ENCODE measurements around the gene BRPF1.

BRPF1 gene

GRCh38 chr3:9795207-9795606 is 63.7 kb downstream of the BRPF1 start:
- Histone ChIP-seq H3K9me3 (replicated peaks; ENCODE audit: insufficient read depth, low read length) (no peaks in the 10 kb centered on the region), H4K20me1 (ENCODE audit: insufficient read depth, low read length) (no peaks in the 10 kb centered on the region), H2AFZ (ENCODE audit: low read length) (no peak overlapping the region), H3K79me2 (ENCODE audit: low read length) (peaks cover 61% of the 10 kb centered on the region), H3K27ac (ENCODE audit: low read length) (no peak overlapping the region), H3F3A (ENCODE audit: insufficient read depth, low read length) (no peaks in the 10 kb centered on the region), H3K9ac (ENCODE audit: low read length) (no peak overlapping the region), H3K36me3 (replicated peaks; ENCODE audit: insufficient read depth, low read length) (peaks cover 13% of the 10 kb centered on the region), H3K9me2 (replicated peaks; ENCODE audit: insufficient read depth, low read length) (no peaks in the 10 kb centered on the region), H3K4me1 (ENCODE audit: low read length) (no peaks in the 10 kb centered on the region), H3K4me3 (ENCODE audit: low read length) (no peak overlapping the region), H3K27me3 (replicated peaks; ENCODE audit: insufficient read depth, low read length) (no peaks in the 10 kb centered on the region), H3K4me2 (ENCODE audit: low read depth, low read length) (no peak overlapping the region)
- TF ChIP-seq EZH2phosphoT487 (IDR thresholded peaks at IDR 0.05; ENCODE audit: low read length) (no peak), EZH2 (optimal IDR thresholded peaks at IDR 0.05; ENCODE audit: low read depth, low read length) (no peak), CTCF (IDR thresholded peaks at IDR 0.05; ENCODE audit: low read length) (no peak)
- no peak for DNase-seq

DNA sequence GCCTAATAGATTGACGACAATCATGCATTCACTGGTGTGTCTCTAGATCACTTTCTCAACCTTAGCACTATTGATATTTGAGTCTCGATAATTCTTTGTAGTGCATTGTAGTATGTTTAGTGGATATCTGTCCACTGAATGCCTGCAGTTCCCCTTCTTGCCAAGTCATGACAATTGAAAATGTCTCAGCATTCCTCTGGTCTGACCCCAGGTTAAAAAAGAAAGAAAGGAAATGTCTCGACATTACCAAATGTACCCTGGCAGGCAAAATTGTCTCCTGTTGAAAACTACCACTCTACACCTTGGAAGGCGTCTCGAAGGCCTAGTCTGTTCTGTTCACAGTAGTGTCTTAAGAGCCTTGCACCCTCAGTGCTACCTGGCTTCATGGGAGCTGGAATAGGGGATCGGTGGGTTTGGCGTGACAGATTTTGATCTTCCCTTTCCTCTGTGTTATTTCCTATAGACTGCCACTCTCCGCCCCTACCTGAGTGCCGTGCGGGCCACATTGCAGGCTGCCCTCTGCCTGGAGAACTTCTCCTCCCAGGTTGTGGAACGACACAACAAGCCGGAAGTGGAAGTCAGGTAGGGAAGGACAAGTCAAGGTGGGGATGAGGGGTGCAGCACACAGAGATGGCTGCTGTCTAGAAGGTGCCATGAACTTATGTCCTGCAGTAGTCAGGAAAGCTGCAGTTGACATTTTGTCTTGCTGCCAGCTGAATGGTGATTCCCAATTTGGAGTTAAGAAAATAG is 65.8 kb downstream of the BRPF1 start:
- Histone ChIP-seq H3K9ac (ENCODE audit: low read length) (no peak overlapping the region), H3F3A (ENCODE audit: insufficient read depth, low read length) (no peaks in the 10 kb centered on the region), H4K20me1 (ENCODE audit: insufficient read depth, low read length) (no peaks in the 10 kb centered on the region), H3K36me3 (replicated peaks; ENCODE audit: insufficient read depth, low read length) (peaks cover 17% of the 10 kb centered on the region), H3K4me1 (ENCODE audit: low read length) (no peaks in the 10 kb centered on the region), H3K9me3 (replicated peaks; ENCODE audit: insufficient read depth, low read length) (no peaks in the 10 kb centered on the region), H3K27ac (ENCODE audit: low read length) (no peak overlapping the region), H3K79me2 (ENCODE audit: low read length) (peaks cover 54% of the 10 kb centered on the region), H3K4me2 (ENCODE audit: low read depth, low read length) (no peak overlapping the region), H3K9me2 (replicated peaks; ENCODE audit: insufficient read depth, low read length) (no peaks in the 10 kb centered on the region), H2AFZ (ENCODE audit: low read length) (no peak overlapping the region), H3K4me3 (ENCODE audit: low read length) (no peak overlapping the region), H3K27me3 (replicated peaks; ENCODE audit: insufficient read depth, low read length) (no peaks in the 10 kb centered on the region)
- TF ChIP-seq EZH2 (optimal IDR thresholded peaks at IDR 0.05; ENCODE audit: low read depth, low read length): no peak
- TF ChIP-seq EZH2phosphoT487 (IDR thresholded peaks at IDR 0.05; ENCODE audit: low read length): no peak
- TF ChIP-seq CTCF (IDR thresholded peaks at IDR 0.05; ENCODE audit: low read length): no peak
- no peak for DNase-seq
